GM10248 (cell line): Measurements from ENCODE around the gene RFTN1.

Experiments used
- CTCF ChIA-PET: fragments of 300-600 bp; sonication (Branson Sonifier 250); formaldehyde crosslinking; extraction: SDS; loops from one replicate; lab custom pipeline; 2021; ENCODE audit warnings: antibody characterized with exemption; lab: Yijun Ruan, JAX
- POLR2A ChIA-PET: fragments of 350-650 bp; sonication (Branson Sonifier 250); formaldehyde crosslinking; extraction: SDS; loops from one replicate; lab custom pipeline; 2020; ENCODE audit warnings: antibody characterized with exemption; lab: Yijun Ruan, JAX
- DNase-seq: peaks from one replicate; pipeline ENCODE4 v3.0.0; 2012; ENCODE audit errors: extremely low spot score
- CTCF ChIP-seq: IDR thresholded peaks from 2 replicates; pipeline ENCODE4 v1.5.1; 2012; ENCODE audit warnings: mild to moderate bottlenecking, low read depth; ENCODE audit errors: extremely low read depth, missing control alignments, control extremely low read depth

Gene RFTN1

GRCh38 chr3:16319723-16320122, 193.8 kb downstream of the RFTN1 start:
- no peak for TF ChIP-seq CTCF
- DNase-seq, result peak; percentile 6
- ChIA-PET POLR2A (no interaction called here), CTCF (interaction anchor here (1.1 to 4.4 kb wide), 14 partner anchors 8 to 234 kb away, joined by 3 to 16 read pairs (median 5); no protein-coding TSS in a partner anchor)

GRCh38 chr3:16319307-16319706, 194.2 kb downstream of the RFTN1 start:
- peak; percentile 38 for DNase-seq
- CTCF ChIA-PET, result interaction anchor here (0.8 to 4.4 kb wide), 10 partner anchors 12 to 251 kb away, joined by 3 to 16 read pairs (median 4); no protein-coding TSS in a partner anchor
- POLR2A ChIA-PET, result no interaction called here
- TF ChIP-seq CTCF, result peak; percentile 29

GRCh38 chr3:16318176-16318575, 195.3 kb downstream of the RFTN1 start:
- no peak for TF ChIP-seq CTCF
- ChIA-PET CTCF (interaction anchor here (1.2 to 4.4 kb wide), 3 partner anchors 16 to 28 kb away, joined by 3 to 16 read pairs (median 5); no protein-coding TSS in a partner anchor), POLR2A (no interaction called here)
- no peak for DNase-seq

- CTCF ChIA-PET, result interaction anchor here (1.2 to 4.4 kb wide), 2 partner anchors 16 to 27 kb away, joined by 5 to 16 read pairs; no protein-coding TSS in a partner anchor
- no peak for DNase-seq
- TF ChIP-seq CTCF, result no peak
- POLR2A ChIA-PET, result no interaction called here
Measured at GRCh38 chr3:16317561-16317945, 195.9 kb downstream of the RFTN1 start.

GRCh38 chr3:16316847-16317560, 196.5 kb downstream of the RFTN1 start:
- no peak for DNase-seq
- no peak for TF ChIP-seq CTCF
- ChIA-PET CTCF (interaction anchor here (1.6 kb wide), 1 partner anchor 9 kb away, joined by 3 read pairs; no protein-coding TSS in a partner anchor), POLR2A (no interaction called here)

GRCh38 chr3:16316396-16316795, 197.1 kb downstream of the RFTN1 start:
- CTCF ChIA-PET, result interaction anchor here (1.6 kb wide), 1 partner anchor 9 kb away, joined by 3 read pairs; no protein-coding TSS in a partner anchor
- POLR2A ChIA-PET, result no interaction called here
- no peak for DNase-seq
- TF ChIP-seq CTCF, result no peak
